GM21737 (cell line): ENCODE data around the gene ARHGAP26.

Source experiments
- ATAC-seq: cut with Tn5 transposase; IDR thresholded peaks from one replicate; pipeline ENCODE4 v1.9.1; 2021; ENCODE audit warnings: mild to moderate bottlenecking, moderate library complexity; ENCODE audit not compliant: unreplicated experiment

ARHGAP26 gene

GRCh38 chr5:142871363-142872193 lies 101.4 kb downstream of the ARHGAP26 start:
- ATAC-seq: no peak

- no peak for ATAC-seq
Measured at GRCh38 chr5:142872217-142872616, 102.0 kb downstream of the ARHGAP26 start.

GRCh38 chr5:142872795-142873194 lies 102.6 kb downstream of the ARHGAP26 start:
- ATAC-seq: no peak

GRCh38 chr5:142873831-142874230 lies 103.7 kb downstream of the ARHGAP26 start:
- no peak for ATAC-seq

GRCh38 chr5:142874540-142874939 lies 104.4 kb downstream of the ARHGAP26 start:
- no peak for ATAC-seq

GRCh38 chr5:142875936-142876335 lies 105.8 kb downstream of the ARHGAP26 start:
- no peak for ATAC-seq

GRCh38 chr5:142876817-142877216 lies 106.6 kb downstream of the ARHGAP26 start:
- ATAC-seq: no peak

- ATAC-seq: no peak
Measured at GRCh38 chr5:142878111-142878510, 107.9 kb downstream of the ARHGAP26 start.

GRCh38 chr5:142878638-142879037 lies 108.5 kb downstream of the ARHGAP26 start:
- ATAC-seq: no peak

- no peak for ATAC-seq
Measured at GRCh38 chr5:142881076-142881783, 111.1 kb downstream of the ARHGAP26 start.

- ATAC-seq: no peak
Measured at GRCh38 chr5:142881784-142882126, 111.6 kb downstream of the ARHGAP26 start.

GRCh38 chr5:142883025-142883424 lies 112.8 kb downstream of the ARHGAP26 start:
- no peak for ATAC-seq

- no peak for ATAC-seq
Measured at GRCh38 chr5:142883438-142883837, 113.3 kb downstream of the ARHGAP26 start.

GRCh38 chr5:142884029-142884428 lies 113.9 kb downstream of the ARHGAP26 start:
- no peak for ATAC-seq

- ATAC-seq: no peak
Measured at GRCh38 chr5:142886211-142886610, 116.0 kb downstream of the ARHGAP26 start.

GRCh38 chr5:142886956-142887355 lies 116.8 kb downstream of the ARHGAP26 start:
- no peak for ATAC-seq

GRCh38 chr5:142888469-142889085 lies 118.4 kb downstream of the ARHGAP26 start:
- no peak for ATAC-seq

- no peak for ATAC-seq
Measured at GRCh38 chr5:142892021-142892420, 121.8 kb downstream of the ARHGAP26 start.

- ATAC-seq: no peak
Measured at GRCh38 chr5:142894315-142894714, 124.1 kb downstream of the ARHGAP26 start.

GRCh38 chr5:142894749-142895148 lies 124.6 kb downstream of the ARHGAP26 start:
- ATAC-seq: no peak

- no peak for ATAC-seq
Measured at GRCh38 chr5:142896325-142897007, 126.3 kb downstream of the ARHGAP26 start.
